Endothelial cell of umbilical vein (primary cell): Measurements from ENCODE around the gene SLC11A2. TPM values are rescaled to one million over a fixed set of nuclear protein-coding genes. Genes with fewer than 3 reads are reported as not detected.
A peak's percentile ranks its signal among the peaks of the same experiment; 100 is the strongest.

Experiments
- Bru-seq: library from RNA; stranded (reverse); fragments of 400-500 nt; gene quantifications from one replicate; lab custom pipeline; 2021; lab: Mats Ljungman, UMichigan
- BruChase-seq, 2 experiments: library from RNA; stranded (reverse); fragments of 400-500 nt; gene quantifications; one replicate each; lab custom pipeline; 2021; lab: Mats Ljungman, UMichigan
- BruUV-seq: library from RNA; stranded (reverse); fragments of 400-500 nt; replicated peaks from 2 replicates; lab custom pipeline; 2021; lab: Mats Ljungman, UMichigan
- CTCF ChIA-PET: fragments of 300-600, 350-600 bp; sonication (Branson Sonifier 250); formaldehyde crosslinking; loops from one replicate; lab custom pipeline; 2021; ENCODE audit warnings: antibody characterized with exemption, inconsistent platforms; lab: Charles Lee
- POLR2A ChIA-PET: fragments of 300-600, 350-600 bp; sonication (Branson Sonifier 250); formaldehyde crosslinking; loops from one replicate; lab custom pipeline; 2021; ENCODE audit warnings: antibody characterized with exemption, inconsistent platforms; lab: Charles Lee
- DNase-seq: peaks from one replicate; pipeline ENCODE4 v3.0.0-alpha.2; 2011; ENCODE audit warnings: low read depth, low spot score
- FAIRE-seq: peaks from 2 replicates; lab custom pipeline; 2011; peaks lifted over from hg19 to GRCh38; lab: Jason Lieb, UNC
- H2AFZ ChIP-seq: 2 replicates; pipeline ENCODE4 v1.6.0; 2012; ENCODE audit warnings: low read depth, low read length, control low read depth, inconsistent platforms
- H3K27ac ChIP-seq: 2 replicates; pipeline ENCODE4 v1.5.1; 2011; ENCODE audit warnings: low read depth, mild to moderate bottlenecking, control low read depth, low read length, moderate library complexity; ENCODE audit not compliant: insufficient read depth
- H3K27me3 ChIP-seq, 2 experiments: 2 replicates each; pipeline versions ENCODE4 v1.6.0 to v1.6.1; 2011; ENCODE audit warnings: low read length in 2 of 2, mixed read lengths in 1 of 2; ENCODE audit not compliant: control insufficient read depth in 2 of 2, insufficient read depth in 2 of 2
- H3K36me3 ChIP-seq, 2 experiments: 2 replicates in 1 of 2; 3 replicates in 1 of 2; pipeline ENCODE4 v1.5.1; 2011; ENCODE audit warnings: low read length in 2 of 2, mild to moderate bottlenecking in 1 of 2, moderate library complexity in 1 of 2; ENCODE audit not compliant: control insufficient read depth in 2 of 2, insufficient read depth in 2 of 2; ENCODE audit errors: extremely low read depth in 1 of 2
- H3K4me1 ChIP-seq: 3 replicates; pipeline ENCODE4 v1.5.1; 2011; ENCODE audit warnings: mild to moderate bottlenecking, low read length; ENCODE audit not compliant: control insufficient read depth, insufficient read depth; ENCODE audit errors: extremely low read depth
- H3K4me2 ChIP-seq: 2 replicates; pipeline ENCODE4 v1.6.1; 2011; ENCODE audit warnings: low read length, control low read depth, mixed read lengths; ENCODE audit not compliant: insufficient read depth
- H3K4me3 ChIP-seq, 3 experiments: fragments of 200-600 bp in 1 of 3; sonication (generic), shearing (Covaris generic) in 1 of 3; replicated peaks in 1 of 3; 2 replicates each; pipeline ENCODE4 v1.5.1; 2011 to 2016; ENCODE audit warnings: control low read depth in 3 of 3, low read length in 3 of 3, mild to moderate bottlenecking in 2 of 3, inconsistent platforms in 1 of 3, low read depth in 1 of 3, moderate library complexity in 1 of 3; ENCODE audit not compliant: insufficient read depth in 1 of 3
- H3K79me2 ChIP-seq: 2 replicates; pipeline ENCODE4 v1.6.0; 2012; ENCODE audit warnings: low read length, inconsistent platforms; ENCODE audit not compliant: control insufficient read depth, insufficient read depth
- H3K9ac ChIP-seq: replicated peaks from 2 replicates; pipeline ENCODE3; 2011; ENCODE audit warnings: low read length, control low read depth; ENCODE audit not compliant: insufficient read depth; ENCODE audit errors: extremely low read depth
- H3K9me1 ChIP-seq: replicated peaks from 3 replicates; pipeline ENCODE4 v1.6.0; 2011; ENCODE audit warnings: mild to moderate bottlenecking, low read length; ENCODE audit not compliant: control insufficient read depth, insufficient read depth; ENCODE audit errors: extremely low read depth
- H3K9me3 ChIP-seq: replicated peaks from 2 replicates; pipeline ENCODE4 v1.5.1; 2012; ENCODE audit warnings: low read length, inconsistent platforms; ENCODE audit not compliant: control insufficient read depth, insufficient read depth
- H4K20me1 ChIP-seq: replicated peaks from 2 replicates; pipeline ENCODE3; 2011; ENCODE audit warnings: mild to moderate bottlenecking, low read length; ENCODE audit not compliant: control insufficient read depth, insufficient read depth; ENCODE audit errors: extremely low read depth
- CTCF ChIP-seq, 2 donors: IDR thresholded peaks; 1 replicate in 1 of 2; 2 replicates in 1 of 2; pipeline ENCODE4 v1.5.1; 2011; ENCODE audit warnings: low read length in 2 of 2, mild to moderate bottlenecking in 2 of 2, moderate library complexity in 2 of 2, control low read depth in 1 of 2, inconsistent platforms in 1 of 2, low read depth in 1 of 2; ENCODE audit not compliant: insufficient read depth in 1 of 2; ENCODE audit errors: extremely low read depth in 1 of 2
- EZH2 ChIP-seq: IDR thresholded peaks from 2 replicates; pipeline ENCODE4 v1.6.1; 2012; ENCODE audit warnings: borderline replicate concordance, low read depth, mild to moderate bottlenecking, moderate library complexity, low read length, inconsistent platforms; ENCODE audit not compliant: severe bottlenecking
- FOS ChIP-seq: IDR thresholded peaks from 2 replicates; pipeline ENCODE4 v1.6.1; 2011; ENCODE audit warnings: mild to moderate bottlenecking, low read length, moderate library complexity, borderline replicate concordance; ENCODE audit not compliant: insufficient read depth
- GATA2 ChIP-seq: IDR thresholded peaks from 2 replicates; pipeline ENCODE4 v1.7.0; 2011; ENCODE audit warnings: low read depth, mild to moderate bottlenecking, moderate library complexity, mixed read lengths, low read length; ENCODE audit not compliant: insufficient read length, insufficient read depth
- JUN ChIP-seq: IDR thresholded peaks from 2 replicates; pipeline ENCODE4 v1.6.1; 2011; ENCODE audit warnings: borderline replicate concordance, low read depth; ENCODE audit not compliant: insufficient read length, insufficient read depth
- MAX ChIP-seq: IDR thresholded peaks from 2 replicates; pipeline ENCODE4 v1.6.1; 2011; ENCODE audit not compliant: insufficient read depth, insufficient read length
- MYC ChIP-seq: IDR thresholded peaks from one replicate; pipeline ENCODE4 v1.6.1; 2011; ENCODE audit warnings: mild to moderate bottlenecking, low read depth, low read length
- POLR2A ChIP-seq: IDR thresholded peaks from 2 replicates; pipeline ENCODE4 v1.6.1; 2012; ENCODE audit warnings: low read depth, mild to moderate bottlenecking, control low read depth, low read length
- POLR2AphosphoS5 ChIP-seq: IDR thresholded peaks from 2 replicates; pipeline ENCODE4 v1.6.1; 2012; ENCODE audit warnings: low read depth, mild to moderate bottlenecking, control low read depth, low read length, moderate library complexity; ENCODE audit not compliant: insufficient read depth
- dilution Hi-C: fragments of 300-500 bp; cut with MboI; formaldehyde crosslinking; loops from one replicate; pipeline ENCODE4 v1.15.0; 2019; ENCODE audit warnings: low sequenced_read_pairs; ENCODE audit not compliant: extremely low pct_ligation_motif_present
- intact Hi-C: fragments of 100-400 bp; cut with micrococcal nuclease; formaldehyde crosslinking; loops from one replicate; pipeline ENCODE4 v1.10.0; 2022
- long read RNA-seq: library from polyadenylated mRNA; stranded (forward); transcript quantifications from one replicate; pipeline ENCODE4 v2.0.0, GENCODE V29; 2021
- polyA minus RNA-seq, 3 experiments: library from RNA; depleted of rRNA, polyadenylated mRNA; stranded (reverse); fragments of >200 nt; gene quantifications; 1 replicate in 1 of 3; 2 replicates in 2 of 3; pipeline ENCODE4 v1.2.3, GENCODE V29; 2011
- polyA plus RNA-seq, 4 experiments: library from polyadenylated mRNA; depleted of rRNA in 3 of 4; stranded (reverse) in 3 of 4; unstranded in 1 of 4; fragments of >200 nt; gene quantifications; 2 replicates each; pipeline versions ENCODE4 v1.2.1 to v1.2.3, GENCODE V29; 2011 to 2012; ENCODE audit warnings: missing spikeins in 1 of 4
- total RNA-seq: library from RNA; stranded (reverse); gene quantifications from 2 replicates; pipeline ENCODE4 v1.2.3, GENCODE V29; 2021

SLC11A2 gene
- 41.1 and 56.4 TPM in 2 replicates for total RNA-seq
- polyA plus RNA-seq = 42.3 and 47.5 TPM in 2 replicates
- 19.8 and 21.3 TPM in 2 replicates for polyA plus RNA-seq (2011; cell fraction: cytosol; rRNA removed)
- 92.9 and 102 TPM in 2 replicates for polyA plus RNA-seq (2011; cell fraction: nucleus; rRNA removed)
- polyA plus RNA-seq (2012) = 37.9 and 41.6 TPM in 2 replicates
- polyA minus RNA-seq = 152 and 194 TPM in 2 replicates
- polyA minus RNA-seq (2011; cell fraction: cytosol; rRNA and poly(A)+ RNA removed) = 35.7 TPM
- 56.1 and 72.3 TPM in 2 replicates for polyA minus RNA-seq (2011; cell fraction: nucleus; rRNA and poly(A)+ RNA removed)
- percentile 77 among the genes with signal in this experiment for Bru-seq, nascent RNA
- BruChase-seq, experiment 1, labeled RNA remaining after a 6-hour chase = percentile 77 among the genes with signal in this experiment
- percentile 88 among the genes with signal in this experiment for BruChase-seq, experiment 2, labeled RNA remaining after a 2-hour chase
- long read RNA-seq, full-length matches to known transcripts = 39 of 77 reads
- long read RNA-seq, partial matches to known transcripts = 19 of 77 reads
- long read RNA-seq, other reads (novel, unspliced or antisense) = 19 of 77 reads

GRCh38 chr12:51025836-51026638, at the start of gene SLC11A2:
TSS of gene SLC11A2 (minus strand) at chr12:51026384. CDS start at chr12:51010728, 15,656 bp downstream.
- Histone ChIP-seq H3K4me2 (peak within 1 kb of the TSS; percentile 100), H2AFZ (peak within 1 kb of the TSS; percentile 90), H3K27ac (peak within 1 kb of the TSS; percentile 90), H3K4me3 (peak within 1 kb of the TSS; percentile 64 to 79 (median 78)), H3K9ac (peak within 1 kb of the TSS; percentile 93), H3K36me3 (no peaks in the 10 kb centered on the region), H3K27me3 (peaks cover 5 to 7% of the 10 kb centered on the region in 2 experiments), H3K79me2 (peaks cover 47% of the 10 kb centered on the region), H3K4me1 (peaks cover 17% of the 10 kb centered on the region), H3K9me1 (no peaks in the 10 kb centered on the region), H4K20me1 (no peaks in the 10 kb centered on the region), H3K9me3 (no peaks in the 10 kb centered on the region)
- TF ChIP-seq CTCF (IDR thresholded peaks at IDR 0.05; ENCODE audit: extremely low read depth in 1 of 2, insufficient read depth in 1 of 2, low read depth in 1 of 2, low read length in 2 of 2) (peak in 1 of 2 donors; percentile 31), EZH2 (no peak), MYC (no peak), MAX (peak; percentile 23), POLR2A (peak; percentile 73), FOS (no peak), GATA2 (no peak), POLR2AphosphoS5 (peak; percentile 29), JUN (no peak)
- peak; percentile 86 for FAIRE-seq
- dilution Hi-C loops = no loop called here
- peak; percentile 95 for DNase-seq
- ChIA-PET CTCF (interaction anchor here (0.9 to 3.4 kb wide), 9 partner anchors 9 to 315 kb away, joined by 3 to 16 read pairs (median 5); partner anchors contain the start of gene ATF1), POLR2A (interaction anchor here (0.7 to 1.7 kb wide), 2 partner anchors 58 to 285 kb away, joined by 3 to 4 read pairs; partner anchors contain the start of gene CSRNP2)
- no TSS peak for BruUV-seq
- intact Hi-C loops = loop anchor here (1.0 to 5.0 kb wide), 5 partner anchors 22 to 262 kb away; partner anchors contain the start of genes ATF1 and LETMD1
